H9 (cell line): ENCODE results near the gene ACOT8. TPM values are rescaled to one million over a fixed set of nuclear protein-coding genes. Genes with fewer than 3 reads are reported as not detected.

Experiments
- DNase-seq: peaks from one replicate; pipeline ENCODE4 v3.0.0-alpha.2; 2017
- H2AFZ ChIP-seq: one replicate; pipeline ENCODE4 v1.6.1; 2013; ENCODE audit warnings: mild to moderate bottlenecking, low read length, control low read depth, moderate library complexity
- H2AK5ac ChIP-seq: 2 replicates; pipeline ENCODE4 v1.6.1; 2013; ENCODE audit warnings: low read length, control low read depth, mixed read lengths; ENCODE audit not compliant: insufficient read length
- H2BK120ac ChIP-seq: one replicate; pipeline ENCODE4 v1.6.1; 2013; ENCODE audit warnings: low read depth, mild to moderate bottlenecking, low read length, control low read depth, inconsistent platforms; ENCODE audit not compliant: poor library complexity, severe bottlenecking
- H2BK12ac ChIP-seq: 2 replicates; pipeline ENCODE4 v1.6.1; 2013; ENCODE audit warnings: low read length, control low read depth, mixed read lengths, low read depth; ENCODE audit not compliant: insufficient read length
- H2BK15ac ChIP-seq: 2 replicates; pipeline ENCODE4 v1.6.1; 2013; ENCODE audit warnings: low read depth, low read length, control low read depth
- H2BK20ac ChIP-seq: one replicate; pipeline ENCODE4 v1.6.1; 2013; ENCODE audit warnings: low read depth, mild to moderate bottlenecking, low read length, control low read depth, inconsistent platforms; ENCODE audit not compliant: poor library complexity, severe bottlenecking
- H2BK5ac ChIP-seq: 2 replicates; pipeline ENCODE4 v1.6.1; 2013; ENCODE audit warnings: low read length, control low read depth, mixed read lengths; ENCODE audit not compliant: insufficient read length
- H3K14ac ChIP-seq: 2 replicates; pipeline ENCODE4 v1.6.1; 2013; ENCODE audit warnings: low read length, control low read depth; ENCODE audit not compliant: insufficient read depth
- H3K18ac ChIP-seq: 2 replicates; pipeline ENCODE4 v1.6.1; 2013; ENCODE audit warnings: low read depth, mild to moderate bottlenecking, mixed read lengths, low read length, control low read depth; ENCODE audit not compliant: insufficient read length
- H3K23ac ChIP-seq: 2 replicates; pipeline ENCODE4 v1.6.1; 2013; ENCODE audit warnings: low read length, control low read depth, mixed read lengths, low read depth; ENCODE audit not compliant: insufficient read length
- H3K23me2 ChIP-seq: 2 replicates; pipeline ENCODE4 v1.6.1; 2013; ENCODE audit warnings: low read depth, mild to moderate bottlenecking, mixed read lengths, low read length, control low read depth; ENCODE audit not compliant: insufficient read length, poor library complexity, severe bottlenecking
- H3K27ac ChIP-seq: 2 replicates; pipeline ENCODE4 v1.5.1; 2013; ENCODE audit warnings: low read length, control low read depth, mixed read lengths, low read depth; ENCODE audit not compliant: insufficient read length
- H3K27me3 ChIP-seq: 2 replicates; pipeline ENCODE4 v1.6.1; 2013; ENCODE audit warnings: low read length, control low read depth, inconsistent platforms; ENCODE audit not compliant: insufficient read depth
- H3K4ac ChIP-seq: 2 replicates; pipeline ENCODE4 v1.6.1; 2013; ENCODE audit warnings: low read depth, mild to moderate bottlenecking, control low read depth, inconsistent platforms, low read length, moderate library complexity
- H3K4me1 ChIP-seq: 2 replicates; pipeline ENCODE4 v1.6.1; 2013; ENCODE audit warnings: low read length, control low read depth, inconsistent platforms; ENCODE audit not compliant: insufficient read depth
- H3K4me2 ChIP-seq: 2 replicates; pipeline ENCODE4 v1.6.1; 2013; ENCODE audit warnings: low read length, control low read depth, mixed read lengths; ENCODE audit not compliant: insufficient read length, insufficient read depth
- H3K56ac ChIP-seq: 2 replicates; pipeline ENCODE4 v1.6.1; 2013; ENCODE audit warnings: low read depth, mild to moderate bottlenecking, mixed read lengths, low read length, control low read depth; ENCODE audit not compliant: insufficient read length
- H3K79me1 ChIP-seq: 2 replicates; pipeline ENCODE4 v1.6.1; 2013; ENCODE audit warnings: low read depth, mild to moderate bottlenecking, moderate library complexity, low read length, control low read depth, inconsistent platforms; ENCODE audit not compliant: insufficient read depth, poor library complexity, severe bottlenecking
- H3K79me2 ChIP-seq: 2 replicates; pipeline ENCODE4 v1.6.1; 2013; ENCODE audit warnings: low read length, control low read depth, inconsistent platforms; ENCODE audit not compliant: insufficient read depth
- H3K9ac ChIP-seq: 2 replicates; pipeline ENCODE4 v1.6.1; 2013; ENCODE audit warnings: low read length, control low read depth, mixed read lengths; ENCODE audit not compliant: insufficient read length; ENCODE audit errors: extremely low read depth
- H3K9me3 ChIP-seq: one replicate; pipeline ENCODE4 v1.6.1; 2013; ENCODE audit warnings: low read depth, low read length, inconsistent platforms; ENCODE audit not compliant: control insufficient read depth
- H3T11ph ChIP-seq: one replicate; pipeline ENCODE4 v1.6.1; 2013; ENCODE audit warnings: mild to moderate bottlenecking, low read length, control low read depth, inconsistent platforms
- H4K20me1 ChIP-seq: one replicate; pipeline ENCODE4 v1.6.1; 2013; ENCODE audit not compliant: control insufficient read depth, insufficient read length, insufficient read depth
- H4K5ac ChIP-seq: 2 replicates; pipeline ENCODE4 v1.6.1; 2013; ENCODE audit warnings: low read depth, mild to moderate bottlenecking, mixed read lengths, low read length, control low read depth; ENCODE audit not compliant: insufficient read length
- H4K8ac ChIP-seq: replicated peaks from 2 replicates; pipeline ENCODE4 v1.6.1; 2013; ENCODE audit warnings: low read length, control low read depth, mixed read lengths, low read depth; ENCODE audit not compliant: insufficient read length
- H4K91ac ChIP-seq: 2 replicates; pipeline ENCODE4 v1.6.1; 2013; ENCODE audit warnings: low read depth, mild to moderate bottlenecking, moderate library complexity, mixed read lengths, low read length, control low read depth; ENCODE audit not compliant: insufficient read length
- H3K27ac Mint-ChIP-seq, 3 experiments: 2 replicates in 2 of 3; 3 replicates in 1 of 3; pipeline ENCODE4 v1.8.0; 2020 to 2021; ENCODE audit warnings: mixed read lengths in 3 of 3, mild to moderate bottlenecking in 1 of 3, moderate library complexity in 1 of 3
- H3K27me3 Mint-ChIP-seq: 2 replicates; pipeline ENCODE4 v1.8.0; 2021; ENCODE audit warnings: low read depth, mild to moderate bottlenecking, moderate library complexity, mixed read lengths
- H3K36me3 Mint-ChIP-seq, 3 experiments: 2 replicates in 2 of 3; 3 replicates in 1 of 3; pipeline ENCODE4 v1.8.0; 2020 to 2021; ENCODE audit warnings: low read depth in 3 of 3, mixed read lengths in 3 of 3; ENCODE audit not compliant: insufficient read depth in 1 of 3
- H3K4me1 Mint-ChIP-seq, 2 experiments: 2 replicates each; pipeline ENCODE4 v1.8.0; 2020; ENCODE audit warnings: mixed read lengths in 2 of 2
- H3K4me3 Mint-ChIP-seq, 2 experiments: 2 replicates in 1 of 2; 3 replicates in 1 of 2; pipeline ENCODE4 v1.8.0; 2020 to 2021; ENCODE audit warnings: mild to moderate bottlenecking in 2 of 2, mixed read lengths in 2 of 2, moderate library complexity in 1 of 2
- H3K9me3 Mint-ChIP-seq, 2 experiments: 2 replicates in 1 of 2; 3 replicates in 1 of 2; pipeline ENCODE4 v1.8.0; 2020; ENCODE audit warnings: mild to moderate bottlenecking in 2 of 2, mixed read lengths in 2 of 2, moderate library complexity in 1 of 2
- CTCF ChIP-seq: fragments of 200-600 bp; sonication (generic); conservative IDR thresholded peaks from 3 replicates; pipeline ENCODE4 v1.8.0; 2021; ENCODE audit warnings: antibody characterized with exemption, mild to moderate bottlenecking
- WGBS: extraction: QIAGEN DNeasy Blood & Tissue Kit; methylation state at CpG from one replicate; pipeline ENCODE4 v1.1.7; 2013; ENCODE audit warnings: missing lambda C conversion rate, low lambda C conversion rate, mixed read lengths; ENCODE audit not compliant: insufficient read length; ENCODE audit errors: extremely low coverage; 5-methylcytosine and 5-hydroxymethylcytosine counted together
- total RNA-seq: library from RNA; stranded (reverse); gene quantifications from 2 replicates; pipeline ENCODE4 v1.2.1, GENCODE V29; 2021

Gene ACOT8
- total RNA-seq, 1 experiment from 2014 or later, result 26.7 TPM

GRCh38 chr20:45813006-45813340 is 44.2 kb downstream of the ACOT8 start:
- no peak overlapping the region for H3K23ac ChIP-seq
- peak overlapping the region; percentile 25 for H3K18ac ChIP-seq
- no peak overlapping the region for H2BK12ac ChIP-seq
- H3K14ac ChIP-seq, result peak overlapping the region; percentile 7; the same call in 1 of the 2 replicates
- Mint-ChIP-seq H3K27me3 (no peaks in the 10 kb centered on the region), H3K4me3 (peak overlapping the region; percentile 98 to 99), H3K9me3 (peaks cover 0 to 3% of the 10 kb centered on the region in 2 experiments; a peak in 2 of 5 replicates), H3K36me3 (peaks cover 45 to 77% (median 70%) of the 10 kb centered on the region in 3 experiments), H3K27ac (peak overlapping the region; percentile 76 to 95 (median 81); a peak in 6 of 7 replicates), H3K4me1 (peaks cover 16 to 19% of the 10 kb centered on the region in 2 experiments)
- H3K4me2 ChIP-seq, result peak overlapping the region; percentile 71
- no peak overlapping the region for H4K91ac ChIP-seq
- no peak overlapping the region for H3K4ac ChIP-seq
- no peak for TF ChIP-seq CTCF
- H3K9me3 ChIP-seq, result no peaks in the 10 kb centered on the region
- no peak overlapping the region for H3T11ph ChIP-seq
- peaks cover 3% of the 10 kb centered on the region for H3K79me1 ChIP-seq
- H3K23me2 ChIP-seq, result peaks cover 7% of the 10 kb centered on the region
- H3K79me2 ChIP-seq, result peaks cover 10% of the 10 kb centered on the region; the same call in 1 of the 2 replicates
- no peak overlapping the region for H2BK5ac ChIP-seq
- no peak overlapping the region for H3K56ac ChIP-seq
- no peak overlapping the region for H4K5ac ChIP-seq
- no CpG with 5 or more reads among the region's 11 CpGs for WGBS
- no peak for DNase-seq
- peak overlapping the region; percentile 82 for H3K9ac ChIP-seq
- H4K20me1 ChIP-seq, result no peaks in the 10 kb centered on the region
- no peak overlapping the region for H2BK120ac ChIP-seq
- no peak overlapping the region for H2BK15ac ChIP-seq
- H2BK20ac ChIP-seq, result no peak overlapping the region
- H4K8ac ChIP-seq, result no peak overlapping the region
- no peaks in the 10 kb centered on the region for H3K27me3 ChIP-seq
- H2AK5ac ChIP-seq, result no peak overlapping the region
- no peaks in the 10 kb centered on the region for H3K4me1 ChIP-seq
- no peak overlapping the region for H3K27ac ChIP-seq
- H2AFZ ChIP-seq, result no peak overlapping the region
